Endothelial cell of umbilical vein (primary cell): ENCODE data around the gene DYNC2H1. TPM values are rescaled to one million over a fixed set of nuclear protein-coding genes. Genes with fewer than 3 reads are reported as not detected.

Experiments used
- BruUV-seq: library from RNA; stranded (reverse); fragments of 400-500 nt; replicated peaks from 2 replicates; lab custom pipeline; 2021; lab: Mats Ljungman, UMichigan
- CTCF ChIA-PET: fragments of 300-600, 350-600 bp; sonication (Branson Sonifier 250); formaldehyde crosslinking; loops from one replicate; lab custom pipeline; 2021; ENCODE audit warnings: antibody characterized with exemption, inconsistent platforms; lab: Charles Lee
- POLR2A ChIA-PET: fragments of 300-600, 350-600 bp; sonication (Branson Sonifier 250); formaldehyde crosslinking; loops from one replicate; lab custom pipeline; 2021; ENCODE audit warnings: antibody characterized with exemption, inconsistent platforms; lab: Charles Lee
- DNase-seq: peaks from one replicate; pipeline ENCODE4 v3.0.0-alpha.2; 2011; ENCODE audit warnings: low read depth, low spot score
- FAIRE-seq: peaks from 2 replicates; lab custom pipeline; 2011; peaks lifted over from hg19 to GRCh38; lab: Jason Lieb, UNC
- H2AFZ ChIP-seq: 2 replicates; pipeline ENCODE4 v1.6.0; 2012; ENCODE audit warnings: low read depth, low read length, control low read depth, inconsistent platforms
- H3K27ac ChIP-seq: 2 replicates; pipeline ENCODE4 v1.5.1; 2011; ENCODE audit warnings: low read depth, mild to moderate bottlenecking, control low read depth, low read length, moderate library complexity; ENCODE audit not compliant: insufficient read depth
- H3K27me3 ChIP-seq, 2 experiments: 2 replicates each; pipeline versions ENCODE4 v1.6.0 to v1.6.1; 2011; ENCODE audit warnings: low read length in 2 of 2, mixed read lengths in 1 of 2; ENCODE audit not compliant: control insufficient read depth in 2 of 2, insufficient read depth in 2 of 2
- H3K36me3 ChIP-seq, 2 experiments: 2 replicates in 1 of 2; 3 replicates in 1 of 2; pipeline ENCODE4 v1.5.1; 2011; ENCODE audit warnings: low read length in 2 of 2, mild to moderate bottlenecking in 1 of 2, moderate library complexity in 1 of 2; ENCODE audit not compliant: control insufficient read depth in 2 of 2, insufficient read depth in 2 of 2; ENCODE audit errors: extremely low read depth in 1 of 2
- H3K4me1 ChIP-seq: 3 replicates; pipeline ENCODE4 v1.5.1; 2011; ENCODE audit warnings: mild to moderate bottlenecking, low read length; ENCODE audit not compliant: control insufficient read depth, insufficient read depth; ENCODE audit errors: extremely low read depth
- H3K4me2 ChIP-seq: 2 replicates; pipeline ENCODE4 v1.6.1; 2011; ENCODE audit warnings: low read length, control low read depth, mixed read lengths; ENCODE audit not compliant: insufficient read depth
- H3K4me3 ChIP-seq, 3 experiments: fragments of 200-600 bp in 1 of 3; sonication (generic), shearing (Covaris generic) in 1 of 3; replicated peaks in 1 of 3; 2 replicates each; pipeline ENCODE4 v1.5.1; 2011 to 2016; ENCODE audit warnings: control low read depth in 3 of 3, low read length in 3 of 3, mild to moderate bottlenecking in 2 of 3, inconsistent platforms in 1 of 3, low read depth in 1 of 3, moderate library complexity in 1 of 3; ENCODE audit not compliant: insufficient read depth in 1 of 3
- H3K79me2 ChIP-seq: 2 replicates; pipeline ENCODE4 v1.6.0; 2012; ENCODE audit warnings: low read length, inconsistent platforms; ENCODE audit not compliant: control insufficient read depth, insufficient read depth
- H3K9ac ChIP-seq: replicated peaks from 2 replicates; pipeline ENCODE3; 2011; ENCODE audit warnings: low read length, control low read depth; ENCODE audit not compliant: insufficient read depth; ENCODE audit errors: extremely low read depth
- H3K9me1 ChIP-seq: replicated peaks from 3 replicates; pipeline ENCODE4 v1.6.0; 2011; ENCODE audit warnings: mild to moderate bottlenecking, low read length; ENCODE audit not compliant: control insufficient read depth, insufficient read depth; ENCODE audit errors: extremely low read depth
- H3K9me3 ChIP-seq: replicated peaks from 2 replicates; pipeline ENCODE4 v1.5.1; 2012; ENCODE audit warnings: low read length, inconsistent platforms; ENCODE audit not compliant: control insufficient read depth, insufficient read depth
- H4K20me1 ChIP-seq: replicated peaks from 2 replicates; pipeline ENCODE3; 2011; ENCODE audit warnings: mild to moderate bottlenecking, low read length; ENCODE audit not compliant: control insufficient read depth, insufficient read depth; ENCODE audit errors: extremely low read depth
- EZH2 ChIP-seq: IDR thresholded peaks from 2 replicates; pipeline ENCODE4 v1.6.1; 2012; ENCODE audit warnings: borderline replicate concordance, low read depth, mild to moderate bottlenecking, moderate library complexity, low read length, inconsistent platforms; ENCODE audit not compliant: severe bottlenecking
- FOS ChIP-seq: IDR thresholded peaks from 2 replicates; pipeline ENCODE4 v1.6.1; 2011; ENCODE audit warnings: mild to moderate bottlenecking, low read length, moderate library complexity, borderline replicate concordance; ENCODE audit not compliant: insufficient read depth
- GATA2 ChIP-seq: IDR thresholded peaks from 2 replicates; pipeline ENCODE4 v1.7.0; 2011; ENCODE audit warnings: low read depth, mild to moderate bottlenecking, moderate library complexity, mixed read lengths, low read length; ENCODE audit not compliant: insufficient read length, insufficient read depth
- JUN ChIP-seq: IDR thresholded peaks from 2 replicates; pipeline ENCODE4 v1.6.1; 2011; ENCODE audit warnings: borderline replicate concordance, low read depth; ENCODE audit not compliant: insufficient read length, insufficient read depth
- MAX ChIP-seq: IDR thresholded peaks from 2 replicates; pipeline ENCODE4 v1.6.1; 2011; ENCODE audit not compliant: insufficient read depth, insufficient read length
- POLR2A ChIP-seq: IDR thresholded peaks from 2 replicates; pipeline ENCODE4 v1.6.1; 2012; ENCODE audit warnings: low read depth, mild to moderate bottlenecking, control low read depth, low read length
- POLR2AphosphoS5 ChIP-seq: IDR thresholded peaks from 2 replicates; pipeline ENCODE4 v1.6.1; 2012; ENCODE audit warnings: low read depth, mild to moderate bottlenecking, control low read depth, low read length, moderate library complexity; ENCODE audit not compliant: insufficient read depth
- dilution Hi-C: fragments of 300-500 bp; cut with MboI; formaldehyde crosslinking; loops from one replicate; pipeline ENCODE4 v1.15.0; 2019; ENCODE audit warnings: low sequenced_read_pairs; ENCODE audit not compliant: extremely low pct_ligation_motif_present
- intact Hi-C: fragments of 100-400 bp; cut with micrococcal nuclease; formaldehyde crosslinking; loops from one replicate; pipeline ENCODE4 v1.10.0; 2022
- polyA plus RNA-seq, 4 experiments: library from polyadenylated mRNA; depleted of rRNA in 3 of 4; stranded (reverse) in 3 of 4; unstranded in 1 of 4; fragments of >200 nt; gene quantifications; 2 replicates each; pipeline versions ENCODE4 v1.2.1 to v1.2.3, GENCODE V29; 2011 to 2012; ENCODE audit warnings: missing spikeins in 1 of 4
- total RNA-seq: library from RNA; stranded (reverse); gene quantifications from 2 replicates; pipeline ENCODE4 v1.2.3, GENCODE V29; 2021
- TF ChIP-seq, protein P1 (sequence below), 2 donors: IDR thresholded peaks; 1 replicate in 1 of 2; 2 replicates in 1 of 2; pipeline ENCODE4 v1.5.1; 2011; ENCODE audit warnings: low read length in 2 of 2, mild to moderate bottlenecking in 2 of 2, moderate library complexity in 2 of 2, control low read depth in 1 of 2, inconsistent platforms in 1 of 2, low read depth in 1 of 2; ENCODE audit not compliant: insufficient read depth in 1 of 2; ENCODE audit errors: extremely low read depth in 1 of 2

DYNC2H1 gene
- total and polyA plus RNA-seq, 2 donors (not counting 3 experiments of a cell fraction or from before 2014, with no cell fraction given): 1.9 to 4.2 TPM

DNA sequence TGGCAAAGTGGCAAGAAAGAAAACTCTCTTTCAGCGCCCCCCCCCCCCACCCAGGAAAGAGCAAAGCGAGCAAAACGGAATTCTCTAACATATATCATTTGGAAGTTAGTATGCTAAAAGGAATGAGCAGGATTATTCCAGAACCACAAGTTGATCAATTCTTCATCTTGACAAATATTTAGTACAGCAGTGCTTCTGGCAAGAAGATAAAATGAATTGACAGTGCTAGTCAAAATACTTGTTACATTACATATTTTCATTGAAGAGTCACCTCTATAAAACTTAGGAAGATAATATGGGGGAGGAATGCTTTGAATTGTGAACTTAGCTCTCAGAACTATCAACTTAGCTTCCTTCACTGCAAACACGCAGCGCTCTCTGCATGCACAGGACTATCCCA, 377.4 kb downstream of the DYNC2H1 start:
- dilution Hi-C loops (no loop called here), intact Hi-C loops (no loop called here)
- Histone ChIP-seq H3K4me2 (no peak overlapping the region), H2AFZ (no peak overlapping the region), H3K4me1 (no peaks in the 10 kb centered on the region), H3K9me3 (no peaks in the 10 kb centered on the region), H3K36me3 (no peaks in the 10 kb centered on the region), H3K27ac (no peak overlapping the region), H3K9me1 (no peaks in the 10 kb centered on the region), H3K79me2 (no peaks in the 10 kb centered on the region), H3K9ac (no peak overlapping the region), H4K20me1 (no peaks in the 10 kb centered on the region), H3K4me3 (no peak overlapping the region), H3K27me3 (no peaks in the 10 kb centered on the region)
- ChIA-PET POLR2A (interaction anchor here (0.6 kb wide), 1 partner anchor 137 kb away, joined by 3 read pairs; no protein-coding TSS in a partner anchor), CTCF (interaction anchor here (0.6 to 1.7 kb wide), 8 partner anchors 10 to 533 kb away, joined by 3 to 6 read pairs (median 4); no protein-coding TSS in a partner anchor)
- DNase-seq: no peak
- BruUV-seq: no TSS peak
- FAIRE-seq: no peak
- TF ChIP-seq POLR2A (no peak), MAX (no peak), GATA2 (no peak)
- TF ChIP-seq, protein P1, sequence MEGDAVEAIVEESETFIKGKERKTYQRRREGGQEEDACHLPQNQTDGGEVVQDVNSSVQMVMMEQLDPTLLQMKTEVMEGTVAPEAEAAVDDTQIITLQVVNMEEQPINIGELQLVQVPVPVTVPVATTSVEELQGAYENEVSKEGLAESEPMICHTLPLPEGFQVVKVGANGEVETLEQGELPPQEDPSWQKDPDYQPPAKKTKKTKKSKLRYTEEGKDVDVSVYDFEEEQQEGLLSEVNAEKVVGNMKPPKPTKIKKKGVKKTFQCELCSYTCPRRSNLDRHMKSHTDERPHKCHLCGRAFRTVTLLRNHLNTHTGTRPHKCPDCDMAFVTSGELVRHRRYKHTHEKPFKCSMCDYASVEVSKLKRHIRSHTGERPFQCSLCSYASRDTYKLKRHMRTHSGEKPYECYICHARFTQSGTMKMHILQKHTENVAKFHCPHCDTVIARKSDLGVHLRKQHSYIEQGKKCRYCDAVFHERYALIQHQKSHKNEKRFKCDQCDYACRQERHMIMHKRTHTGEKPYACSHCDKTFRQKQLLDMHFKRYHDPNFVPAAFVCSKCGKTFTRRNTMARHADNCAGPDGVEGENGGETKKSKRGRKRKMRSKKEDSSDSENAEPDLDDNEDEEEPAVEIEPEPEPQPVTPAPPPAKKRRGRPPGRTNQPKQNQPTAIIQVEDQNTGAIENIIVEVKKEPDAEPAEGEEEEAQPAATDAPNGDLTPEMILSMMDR (IDR thresholded peaks at IDR 0.05; ENCODE audit: extremely low read depth in 1 of 2, insufficient read depth in 1 of 2, low read depth in 1 of 2, low read length in 2 of 2): no peak

GRCh38 chr11:103487113-103487512, 377.9 kb downstream of the DYNC2H1 start:
- TF ChIP-seq EZH2: no peak
- no peak for TF ChIP-seq POLR2AphosphoS5
- no peak for TF ChIP-seq MAX
- no peak for TF ChIP-seq JUN
- no peak for TF ChIP-seq GATA2
- TF ChIP-seq FOS: no peak
- ChIA-PET POLR2A (no interaction called here), CTCF (interaction anchor here (0.9 to 1.7 kb wide), 3 partner anchors 12 to 114 kb away, joined by 3 to 4 read pairs (median 4); no protein-coding TSS in a partner anchor)
- intact Hi-C loops (no loop called here), dilution Hi-C loops (no loop called here)
- Histone ChIP-seq H3K4me3 (no peak overlapping the region), H3K27ac (no peak overlapping the region), H3K27me3 (no peaks in the 10 kb centered on the region), H3K36me3 (no peaks in the 10 kb centered on the region), H3K79me2 (no peaks in the 10 kb centered on the region), H3K9me3 (no peaks in the 10 kb centered on the region), H3K4me1 (no peaks in the 10 kb centered on the region), H3K9me1 (no peaks in the 10 kb centered on the region), H3K4me2 (no peak overlapping the region), H2AFZ (no peak overlapping the region), H3K9ac (no peak overlapping the region), H4K20me1 (no peaks in the 10 kb centered on the region)
- no TSS peak for BruUV-seq
- no peak for DNase-seq
- FAIRE-seq: no peak
